Ectodermal cell (in vitro differentiated cells): ENCODE measurements around the gene DMAC2L.

ENCODE experiments used
- H3K27ac ChIP-seq: 2 replicates; pipeline ENCODE4 v1.7.0; 2013; ENCODE audit warnings: mild to moderate bottlenecking, low read depth, low read length; ENCODE audit not compliant: insufficient read depth, poor library complexity, severe bottlenecking
- H3K27me3 ChIP-seq: 2 replicates; pipeline ENCODE4 v1.7.0; 2013; ENCODE audit warnings: mild to moderate bottlenecking, low read length; ENCODE audit not compliant: insufficient read depth, control insufficient read depth, poor library complexity, severe bottlenecking
- H3K36me3 ChIP-seq: one replicate; pipeline ENCODE4 v1.7.0; 2013; ENCODE audit warnings: low read length; ENCODE audit not compliant: control insufficient read depth, insufficient read depth
- H3K4me1 ChIP-seq: one replicate; pipeline ENCODE4 v1.7.0; 2013; ENCODE audit warnings: low read length; ENCODE audit not compliant: control insufficient read depth, insufficient read depth
- H3K4me3 ChIP-seq: 2 replicates; pipeline ENCODE4 v1.7.0; 2013; ENCODE audit warnings: low read depth, low read length, control low read depth; ENCODE audit not compliant: insufficient read depth
- H3K9me3 ChIP-seq: 2 replicates; pipeline ENCODE4 v1.7.0; 2013; ENCODE audit warnings: mild to moderate bottlenecking, low read length, moderate library complexity; ENCODE audit not compliant: control insufficient read depth
- WGBS, 2 experiments: methylation state at CpG; one replicate each; pipeline ENCODE4 v1.1.7; 2013; ENCODE audit warnings: missing lambda C conversion rate in 2 of 2; 5-methylcytosine and 5-hydroxymethylcytosine counted together

The DMAC2L gene

DNA sequence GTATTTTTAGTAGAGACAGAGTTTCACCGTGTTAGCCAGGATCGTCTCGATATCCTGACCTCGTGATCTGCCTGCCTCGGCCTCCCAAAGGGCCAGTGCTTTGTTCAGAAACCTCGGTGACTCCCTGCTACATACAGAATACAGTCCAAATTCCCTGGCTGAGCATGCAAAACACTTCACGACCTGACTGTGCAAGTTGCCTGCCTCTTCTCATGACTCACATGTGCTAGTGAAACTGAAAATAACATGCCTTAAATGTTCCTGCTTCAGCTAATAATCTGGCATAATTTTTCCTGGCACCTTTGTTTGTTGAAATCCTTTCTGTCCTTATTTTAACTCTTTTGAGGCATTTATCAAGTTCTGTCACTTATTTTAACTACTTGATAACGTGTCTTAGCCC, 8.2 kb downstream of the DMAC2L start:
- Histone ChIP-seq H3K36me3 (no peaks in the 10 kb centered on the region), H3K4me3 (no peak overlapping the region), H3K27me3 (no peaks in the 10 kb centered on the region), H3K4me1 (no peaks in the 10 kb centered on the region), H3K9me3 (no peaks in the 10 kb centered on the region), H3K27ac (no peak overlapping the region)
- 80 to 84% methylated on average over 8 of the region's 8 CpGs for WGBS, 2 experiments

DNA sequence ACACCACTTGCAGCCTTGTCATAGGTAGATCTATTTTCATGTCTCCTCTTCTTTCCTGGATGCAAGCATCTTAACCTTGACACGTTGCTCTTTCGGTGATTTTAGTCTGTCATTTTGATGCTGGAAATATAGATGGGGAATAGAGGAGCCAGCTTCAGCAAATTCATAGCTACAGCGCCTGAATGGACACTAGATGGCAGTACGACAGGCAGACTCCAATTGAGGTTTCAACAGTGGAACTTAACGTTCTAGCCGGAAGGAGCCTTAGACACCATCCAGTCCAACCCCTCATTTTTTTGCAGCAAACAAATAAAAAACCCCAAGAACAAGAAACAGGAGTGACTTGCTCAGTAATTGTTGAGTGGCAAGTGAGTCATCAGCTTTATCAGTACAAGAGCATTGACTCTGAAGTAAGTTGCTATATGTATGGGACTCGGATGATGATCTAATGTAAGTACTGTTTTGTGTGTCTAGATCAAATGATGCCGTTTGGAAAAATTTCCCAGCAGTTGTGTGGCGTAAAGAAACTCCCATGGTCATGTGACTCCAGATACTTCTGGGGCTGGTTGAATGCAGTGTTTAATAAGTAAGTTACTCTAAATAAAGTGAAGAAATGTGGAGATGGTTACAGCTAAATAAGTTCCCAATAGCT, 9.0 kb downstream of the DMAC2L start:
- 36 to 46% methylated on average over 9 of the region's 9 CpGs for whole genome bisulfite sequencing, 2 experiments
- Histone ChIP-seq H3K27me3 (no peaks in the 10 kb centered on the region), H3K9me3 (no peaks in the 10 kb centered on the region), H3K27ac (no peak overlapping the region), H3K4me1 (no peaks in the 10 kb centered on the region), H3K4me3 (no peak overlapping the region), H3K36me3 (no peaks in the 10 kb centered on the region)

DNA sequence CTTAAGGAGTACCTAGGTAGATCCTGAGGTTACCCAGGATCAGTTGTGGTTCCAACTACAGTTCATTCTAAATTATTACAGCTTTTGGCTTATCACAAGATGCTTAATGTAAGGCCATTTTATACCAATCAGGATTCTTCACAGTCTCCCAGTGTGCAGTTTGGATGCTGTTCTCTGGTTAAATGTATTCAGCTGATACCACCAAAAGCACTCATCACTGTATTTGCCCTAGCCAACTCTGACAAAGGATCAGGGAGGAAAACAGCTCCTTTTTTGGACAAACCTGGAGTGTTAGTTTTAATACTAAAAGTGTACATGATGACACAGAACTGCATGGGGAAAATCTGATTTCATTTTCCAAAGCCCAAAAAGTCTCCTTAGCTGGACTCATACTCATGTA, 19.5 kb downstream of the DMAC2L start:
- H3K9me3 ChIP-seq, result no peaks in the 10 kb centered on the region
- H3K4me3 ChIP-seq, result no peak overlapping the region
- H3K4me1 ChIP-seq, result peaks cover 15% of the 10 kb centered on the region
- H3K36me3 ChIP-seq, result peaks cover 2% of the 10 kb centered on the region
- no peaks in the 10 kb centered on the region for H3K27me3 ChIP-seq
- H3K27ac ChIP-seq, result no peak overlapping the region

DNA sequence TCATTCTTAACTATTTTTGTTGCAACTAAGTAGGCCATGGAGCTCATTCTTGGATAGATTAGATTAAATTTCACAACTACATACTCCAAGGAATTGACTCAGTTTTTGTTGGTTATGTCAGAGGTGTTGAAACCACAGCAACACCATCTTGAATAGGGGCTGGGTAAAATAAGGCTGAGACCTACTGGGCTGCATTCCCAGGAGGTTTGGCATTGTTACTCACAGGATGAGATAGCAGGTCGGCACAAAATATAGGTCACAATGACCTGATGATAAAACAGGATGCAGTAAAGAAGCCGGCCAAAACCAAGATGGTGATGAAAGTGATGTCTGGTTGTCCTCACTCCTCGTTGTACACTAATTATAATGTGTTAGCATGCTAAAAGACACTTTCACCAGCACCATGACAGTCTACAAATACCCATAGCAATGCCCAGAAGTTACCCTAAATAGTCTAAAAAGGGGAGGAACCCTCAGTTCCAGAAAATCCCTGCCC, 20.9 kb downstream of the DMAC2L start:
- peaks cover 15% of the 10 kb centered on the region for H3K4me1 ChIP-seq
- peaks cover 2% of the 10 kb centered on the region for H3K36me3 ChIP-seq
- no peaks in the 10 kb centered on the region for H3K27me3 ChIP-seq
- H3K9me3 ChIP-seq, result no peaks in the 10 kb centered on the region
- 86% methylated on average over 3 of the region's 3 CpGs for WGBS, 2 experiments
- no peak overlapping the region for H3K4me3 ChIP-seq
- no peak overlapping the region for H3K27ac ChIP-seq

DNA sequence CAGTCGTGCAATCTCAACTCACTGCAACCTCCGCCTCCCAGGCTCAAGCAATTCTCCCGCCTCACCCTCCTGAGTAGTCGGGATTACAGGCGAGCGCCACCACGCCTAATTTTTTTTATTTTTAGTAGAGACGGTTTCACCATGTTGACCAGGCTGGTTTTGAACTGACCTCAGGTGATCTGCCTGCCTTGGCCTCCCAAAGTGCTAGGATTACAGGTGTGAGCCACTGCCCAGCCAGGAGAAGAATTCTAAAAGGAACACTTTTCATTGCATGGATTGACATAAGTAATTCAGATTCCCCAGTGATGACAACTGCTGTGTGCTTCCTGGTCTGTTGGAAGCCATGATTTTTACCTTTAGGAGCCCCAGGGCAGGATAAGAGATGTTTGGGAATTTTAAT, 22.1 kb downstream of the DMAC2L start:
- peaks cover 15% of the 10 kb centered on the region for H3K4me1 ChIP-seq
- H3K36me3 ChIP-seq, result peaks cover under 1% of the 10 kb centered on the region
- no peaks in the 10 kb centered on the region for H3K9me3 ChIP-seq
- no peak overlapping the region for H3K4me3 ChIP-seq
- WGBS, 2 experiments, result 90 to 91% methylated on average over 8 of the region's 8 CpGs
- no peaks in the 10 kb centered on the region for H3K27me3 ChIP-seq
- no peak overlapping the region for H3K27ac ChIP-seq

DNA sequence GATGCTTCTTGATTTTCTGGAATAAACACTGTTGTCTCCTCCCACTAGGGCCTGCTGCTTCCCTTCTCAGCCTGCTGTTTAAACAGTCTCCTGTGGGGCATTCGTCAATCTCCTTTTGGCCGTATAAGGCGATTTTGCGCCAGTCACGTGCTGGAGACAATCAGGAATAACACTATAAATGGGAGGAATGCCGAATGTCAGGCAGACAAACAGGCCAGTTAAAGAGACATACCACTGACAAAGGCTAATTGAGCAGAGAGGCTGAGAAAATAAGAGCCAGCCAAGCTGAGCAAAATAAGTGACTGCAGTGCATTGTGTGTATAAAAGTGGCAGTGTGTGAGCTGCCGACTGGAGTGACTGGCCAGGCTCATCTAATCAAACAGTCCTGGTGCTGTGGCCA, 23.3 kb downstream of the DMAC2L start:
- H3K9me3 ChIP-seq, result no peaks in the 10 kb centered on the region
- H3K36me3 ChIP-seq, result no peaks in the 10 kb centered on the region
- WGBS, 2 experiments, result 22 to 36% methylated on average over 7 of the region's 7 CpGs
- peaks cover 15% of the 10 kb centered on the region for H3K4me1 ChIP-seq
- no peak overlapping the region for H3K4me3 ChIP-seq
- H3K27ac ChIP-seq, result peak overlapping the region; percentile 67
- H3K27me3 ChIP-seq, result no peaks in the 10 kb centered on the region

DNA sequence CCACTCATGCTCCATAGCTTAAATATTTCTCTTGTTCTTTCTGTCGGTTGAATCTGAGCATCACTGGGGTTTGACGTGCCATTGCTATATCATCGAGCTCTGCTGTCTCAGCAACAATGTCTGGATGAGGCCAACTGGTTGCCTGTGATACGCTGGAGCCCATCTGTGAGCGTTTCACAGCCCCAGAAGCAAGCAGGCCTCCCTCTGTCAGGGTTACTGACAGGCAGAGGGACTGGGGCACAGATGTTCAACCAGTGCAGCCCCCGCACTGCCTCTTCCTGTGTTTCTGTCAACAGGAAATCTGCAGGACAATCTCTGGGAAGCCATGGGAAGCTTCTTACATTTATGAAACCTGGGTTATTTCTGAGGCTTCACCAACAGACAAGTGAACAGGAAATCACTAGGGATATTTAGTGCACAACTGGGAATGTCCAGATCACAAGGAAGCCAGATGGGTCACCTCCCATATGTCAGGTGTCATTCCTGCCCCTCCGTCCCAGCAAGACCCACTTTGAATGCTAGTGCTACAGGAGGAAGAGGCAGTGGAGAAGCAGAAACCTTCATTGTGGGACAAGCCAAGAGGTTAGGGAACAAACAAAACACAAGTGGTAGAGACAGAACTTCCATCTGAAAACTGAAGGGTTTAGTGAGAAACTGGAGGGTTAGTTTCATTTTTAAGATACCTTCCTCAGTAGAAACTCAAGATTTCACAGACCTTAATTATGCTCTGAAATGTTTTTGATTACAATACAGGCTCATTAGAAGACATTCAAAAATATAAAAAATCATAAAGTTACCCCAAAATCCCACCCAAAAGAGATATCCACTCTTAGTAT, 24.1 kb downstream of the DMAC2L start:
- no peaks in the 10 kb centered on the region for H3K36me3 ChIP-seq
- no peaks in the 10 kb centered on the region for H3K9me3 ChIP-seq
- peak overlapping the region; percentile 67 for H3K27ac ChIP-seq
- peaks cover 18% of the 10 kb centered on the region for H3K4me1 ChIP-seq
- WGBS, 2 experiments, result 54 to 66% methylated on average over 7 of the region's 7 CpGs
- H3K27me3 ChIP-seq, result no peaks in the 10 kb centered on the region
- no peak overlapping the region for H3K4me3 ChIP-seq

DNA sequence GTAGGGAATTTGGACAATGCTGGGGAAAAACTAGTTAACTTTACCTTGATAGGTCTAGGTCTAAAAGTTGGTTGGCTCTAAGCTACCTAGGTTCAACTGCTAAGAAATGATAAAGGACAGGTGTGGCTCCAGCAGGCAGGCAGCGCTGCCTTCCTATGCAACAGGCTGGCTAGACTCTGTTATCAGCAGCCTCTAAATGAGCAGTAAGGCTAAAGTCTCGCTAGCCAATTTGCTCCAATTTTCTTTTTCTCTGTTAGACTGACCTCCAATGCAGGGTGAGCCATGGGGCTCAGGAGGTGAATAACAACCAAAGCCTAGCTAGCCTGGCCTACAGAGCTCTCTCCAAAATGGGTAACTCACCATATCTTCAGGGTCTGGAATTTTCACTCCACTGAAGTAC, 26.5 kb downstream of the DMAC2L start:
- H3K4me1 ChIP-seq, result peaks cover 15% of the 10 kb centered on the region
- no peak overlapping the region for H3K4me3 ChIP-seq
- no peaks in the 10 kb centered on the region for H3K36me3 ChIP-seq
- H3K27me3 ChIP-seq, result no peaks in the 10 kb centered on the region
- H3K9me3 ChIP-seq, result no peaks in the 10 kb centered on the region
- WGBS, 2 experiments, result 94% methylated on average over 2 of the region's 2 CpGs
- no peak overlapping the region for H3K27ac ChIP-seq

DNA sequence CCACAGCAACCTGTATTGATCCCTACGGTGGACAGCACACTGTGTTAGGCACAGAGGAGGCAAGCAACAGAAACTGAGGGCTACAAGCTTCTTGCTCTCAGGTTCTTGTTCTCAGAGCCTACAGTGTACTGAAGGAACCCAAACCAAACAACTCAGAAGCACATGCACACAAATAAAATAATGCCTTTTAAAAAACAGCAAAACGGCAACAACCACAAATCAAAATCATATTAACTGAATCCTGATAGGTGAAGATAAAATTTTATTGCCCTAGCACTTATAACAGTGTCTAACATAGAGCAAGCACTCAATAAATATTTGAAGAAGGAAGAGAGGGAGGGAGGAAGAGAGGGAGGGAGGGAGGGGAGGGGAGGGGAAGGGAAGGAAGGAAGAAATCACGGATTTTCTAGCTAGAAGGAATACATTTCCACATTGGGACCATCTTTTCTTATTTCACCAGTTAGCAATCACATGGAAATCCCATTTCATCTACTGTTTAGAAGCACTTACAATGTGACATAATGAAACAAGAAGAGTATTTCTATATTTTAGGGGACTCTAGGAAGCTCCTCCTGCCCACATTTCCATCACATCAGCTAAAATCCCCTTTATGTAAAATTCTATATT, 27.2 kb downstream of the DMAC2L start:
- Histone ChIP-seq H3K27ac (no peak overlapping the region), H3K4me1 (peaks cover 15% of the 10 kb centered on the region), H3K27me3 (no peaks in the 10 kb centered on the region), H3K4me3 (no peak overlapping the region), H3K9me3 (no peaks in the 10 kb centered on the region), H3K36me3 (no peaks in the 10 kb centered on the region)
- 84 to 88% methylated on average over 1 to 2 of the region's 3 CpGs for WGBS, 2 experiments

DNA sequence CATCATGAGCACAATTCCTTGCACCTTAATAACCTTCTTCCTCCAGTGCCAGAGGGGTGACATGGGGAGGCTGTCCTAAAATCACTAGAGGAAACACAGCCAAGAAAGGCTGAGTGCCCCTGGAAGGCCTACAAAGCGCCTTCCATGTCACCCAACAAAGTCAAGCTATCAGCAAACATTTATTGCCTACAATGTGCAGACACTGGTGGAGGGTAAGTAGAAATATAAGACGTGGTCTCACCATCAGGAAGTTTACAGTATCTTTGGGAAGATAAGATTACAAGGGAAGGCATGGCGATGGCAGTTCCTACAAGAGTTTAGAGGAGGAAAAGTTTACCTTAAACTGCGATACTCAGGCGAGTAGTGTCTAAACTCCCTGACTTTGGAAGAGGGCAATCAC, 27.9 kb downstream of the DMAC2L start:
- Histone ChIP-seq H3K4me1 (peaks cover 15% of the 10 kb centered on the region), H3K27ac (no peak overlapping the region)
- 93 to 95% methylated on average over 5 of the region's 5 CpGs for WGBS, 2 experiments

More for the DNA sequence above, 27.9 kb downstream of the DMAC2L start:
- no peaks in the 10 kb centered on the region for H3K36me3 ChIP-seq
- no peak overlapping the region for H3K4me3 ChIP-seq
- H3K9me3 ChIP-seq, result no peaks in the 10 kb centered on the region
- H3K27me3 ChIP-seq, result no peaks in the 10 kb centered on the region
